ENCODE measurements around the gene LRRC32. TPM values are rescaled to one million over a fixed set of nuclear protein-coding genes. Genes with fewer than 3 reads are reported as not detected.

The LRRC32 gene
- polyA plus RNA-seq, 1 donor from 2014 or later = not detected

DNA sequence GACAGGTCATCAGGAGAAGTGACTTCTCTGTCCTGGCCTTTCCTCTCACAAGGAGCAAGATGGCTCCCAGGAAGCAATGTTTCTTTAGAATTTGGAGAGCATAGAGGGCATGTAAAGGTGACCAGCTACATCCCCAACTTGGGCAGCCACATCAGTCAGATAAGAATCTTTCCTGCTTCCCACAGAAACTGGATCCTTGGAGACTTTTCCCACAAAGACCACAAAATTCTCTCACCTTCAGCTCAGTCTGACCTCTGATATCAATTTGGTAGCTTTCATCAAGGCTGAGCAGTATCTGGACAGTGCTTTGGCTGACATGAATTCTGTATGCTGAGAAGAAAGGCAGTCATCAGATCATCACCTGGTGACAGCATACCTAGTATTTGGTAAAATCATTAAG, 23.3 kb upstream of the LRRC32 start:
- Histone ChIP-seq H3K9ac (ENCODE audit: low read length) (no peak overlapping the region), H3K79me2 (replicated peaks; ENCODE audit: insufficient read depth, low read length) (no peaks in the 10 kb centered on the region), H3K4me3 (ENCODE audit: low read length) (no peak overlapping the region), H3K4me2 (ENCODE audit: low read length) (no peak overlapping the region), H3K27ac (ENCODE audit: low read length) (no peak overlapping the region), H3K9me2 (ENCODE audit: insufficient read depth, low read length) (no peaks in the 10 kb centered on the region), H3K27me3 (ENCODE audit: insufficient read depth, low read depth, low read length) (no peaks in the 10 kb centered on the region), H3F3A (ENCODE audit: insufficient read depth, low read length, poor library complexity, severe bottlenecking) (no peaks in the 10 kb centered on the region), H4K20me1 (ENCODE audit: insufficient read depth) (no peaks in the 10 kb centered on the region), H3K9me3 (ENCODE audit: low read length) (no peaks in the 10 kb centered on the region), H2AFZ (ENCODE audit: low read depth, low read length) (no peak overlapping the region), H3K36me3 (ENCODE audit: insufficient read depth, low read length) (no peaks in the 10 kb centered on the region)
- no peak for TF ChIP-seq EP300 (conservative IDR thresholded peaks at IDR 0.05; ENCODE audit: poor library complexity, severe bottlenecking)
- TF ChIP-seq, protein P1, sequence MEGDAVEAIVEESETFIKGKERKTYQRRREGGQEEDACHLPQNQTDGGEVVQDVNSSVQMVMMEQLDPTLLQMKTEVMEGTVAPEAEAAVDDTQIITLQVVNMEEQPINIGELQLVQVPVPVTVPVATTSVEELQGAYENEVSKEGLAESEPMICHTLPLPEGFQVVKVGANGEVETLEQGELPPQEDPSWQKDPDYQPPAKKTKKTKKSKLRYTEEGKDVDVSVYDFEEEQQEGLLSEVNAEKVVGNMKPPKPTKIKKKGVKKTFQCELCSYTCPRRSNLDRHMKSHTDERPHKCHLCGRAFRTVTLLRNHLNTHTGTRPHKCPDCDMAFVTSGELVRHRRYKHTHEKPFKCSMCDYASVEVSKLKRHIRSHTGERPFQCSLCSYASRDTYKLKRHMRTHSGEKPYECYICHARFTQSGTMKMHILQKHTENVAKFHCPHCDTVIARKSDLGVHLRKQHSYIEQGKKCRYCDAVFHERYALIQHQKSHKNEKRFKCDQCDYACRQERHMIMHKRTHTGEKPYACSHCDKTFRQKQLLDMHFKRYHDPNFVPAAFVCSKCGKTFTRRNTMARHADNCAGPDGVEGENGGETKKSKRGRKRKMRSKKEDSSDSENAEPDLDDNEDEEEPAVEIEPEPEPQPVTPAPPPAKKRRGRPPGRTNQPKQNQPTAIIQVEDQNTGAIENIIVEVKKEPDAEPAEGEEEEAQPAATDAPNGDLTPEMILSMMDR (IDR thresholded peaks at IDR 0.05; ENCODE audit: poor library complexity, severe bottlenecking) = no peak
- TF ChIP-seq SMC3 (conservative IDR thresholded peaks at IDR 0.05; ENCODE audit: poor library complexity) = no peak
- TF ChIP-seq MXI1 (conservative IDR thresholded peaks at IDR 0.05; ENCODE audit: poor library complexity, severe bottlenecking) = no peak
- TF ChIP-seq RAD21 (conservative IDR thresholded peaks at IDR 0.05) = no peak
- TF ChIP-seq, protein P2, sequence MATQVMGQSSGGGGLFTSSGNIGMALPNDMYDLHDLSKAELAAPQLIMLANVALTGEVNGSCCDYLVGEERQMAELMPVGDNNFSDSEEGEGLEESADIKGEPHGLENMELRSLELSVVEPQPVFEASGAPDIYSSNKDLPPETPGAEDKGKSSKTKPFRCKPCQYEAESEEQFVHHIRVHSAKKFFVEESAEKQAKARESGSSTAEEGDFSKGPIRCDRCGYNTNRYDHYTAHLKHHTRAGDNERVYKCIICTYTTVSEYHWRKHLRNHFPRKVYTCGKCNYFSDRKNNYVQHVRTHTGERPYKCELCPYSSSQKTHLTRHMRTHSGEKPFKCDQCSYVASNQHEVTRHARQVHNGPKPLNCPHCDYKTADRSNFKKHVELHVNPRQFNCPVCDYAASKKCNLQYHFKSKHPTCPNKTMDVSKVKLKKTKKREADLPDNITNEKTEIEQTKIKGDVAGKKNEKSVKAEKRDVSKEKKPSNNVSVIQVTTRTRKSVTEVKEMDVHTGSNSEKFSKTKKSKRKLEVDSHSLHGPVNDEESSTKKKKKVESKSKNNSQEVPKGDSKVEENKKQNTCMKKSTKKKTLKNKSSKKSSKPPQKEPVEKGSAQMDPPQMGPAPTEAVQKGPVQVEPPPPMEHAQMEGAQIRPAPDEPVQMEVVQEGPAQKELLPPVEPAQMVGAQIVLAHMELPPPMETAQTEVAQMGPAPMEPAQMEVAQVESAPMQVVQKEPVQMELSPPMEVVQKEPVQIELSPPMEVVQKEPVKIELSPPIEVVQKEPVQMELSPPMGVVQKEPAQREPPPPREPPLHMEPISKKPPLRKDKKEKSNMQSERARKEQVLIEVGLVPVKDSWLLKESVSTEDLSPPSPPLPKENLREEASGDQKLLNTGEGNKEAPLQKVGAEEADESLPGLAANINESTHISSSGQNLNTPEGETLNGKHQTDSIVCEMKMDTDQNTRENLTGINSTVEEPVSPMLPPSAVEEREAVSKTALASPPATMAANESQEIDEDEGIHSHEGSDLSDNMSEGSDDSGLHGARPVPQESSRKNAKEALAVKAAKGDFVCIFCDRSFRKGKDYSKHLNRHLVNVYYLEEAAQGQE (IDR thresholded peaks at IDR 0.05; ENCODE audit: borderline replicate concordance) = no peak
- TF ChIP-seq EZH2 (IDR thresholded peaks at IDR 0.05; ENCODE audit: borderline replicate concordance, insufficient read depth, low read length, poor library complexity, severe bottlenecking) = no peak
- no peak for TF ChIP-seq POLR2AphosphoS5 (IDR thresholded peaks at IDR 0.05)
- TF ChIP-seq TAF1 (IDR thresholded peaks at IDR 0.05; ENCODE audit: low read depth) = no peak

DNA sequence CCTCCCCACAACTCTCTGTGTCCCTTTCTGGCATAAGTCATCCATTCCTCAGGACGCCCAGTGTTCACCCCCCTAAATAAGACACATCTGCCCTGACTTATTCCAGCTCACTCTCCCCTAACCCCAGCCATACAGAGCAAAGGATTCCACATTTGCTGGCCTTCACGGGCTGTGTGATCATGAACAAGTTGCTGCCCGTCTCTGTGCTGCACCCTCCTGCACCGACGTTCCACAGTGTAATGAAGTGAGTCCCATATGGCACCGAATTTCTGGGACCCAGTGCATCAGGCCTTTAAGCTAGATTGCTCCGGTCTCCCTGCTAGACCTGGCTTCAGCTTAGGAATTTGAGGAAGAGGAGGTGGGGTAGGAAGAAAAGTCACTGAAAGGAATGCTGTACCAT, 22.4 kb upstream of the LRRC32 start:
- Histone ChIP-seq H3F3A (ENCODE audit: insufficient read depth, low read length, poor library complexity, severe bottlenecking) (no peaks in the 10 kb centered on the region), H3K9me3 (ENCODE audit: low read length) (no peaks in the 10 kb centered on the region), H3K9ac (ENCODE audit: low read length) (no peak overlapping the region), H3K4me2 (ENCODE audit: low read length) (no peak overlapping the region), H3K79me2 (replicated peaks; ENCODE audit: insufficient read depth, low read length) (no peaks in the 10 kb centered on the region), H3K27me3 (ENCODE audit: insufficient read depth, low read depth, low read length) (no peaks in the 10 kb centered on the region), H3K9me2 (ENCODE audit: insufficient read depth, low read length) (no peaks in the 10 kb centered on the region), H2AFZ (ENCODE audit: low read depth, low read length) (no peak overlapping the region), H4K20me1 (ENCODE audit: insufficient read depth) (no peaks in the 10 kb centered on the region), H3K27ac (ENCODE audit: low read length) (no peak overlapping the region), H3K36me3 (ENCODE audit: insufficient read depth, low read length) (no peaks in the 10 kb centered on the region), H3K4me3 (ENCODE audit: low read length) (no peak overlapping the region)
- TF ChIP-seq EP300 (conservative IDR thresholded peaks at IDR 0.05; ENCODE audit: poor library complexity, severe bottlenecking) (no peak), MXI1 (conservative IDR thresholded peaks at IDR 0.05; ENCODE audit: poor library complexity, severe bottlenecking) (no peak), RAD21 (conservative IDR thresholded peaks at IDR 0.05) (no peak), SMC3 (conservative IDR thresholded peaks at IDR 0.05; ENCODE audit: poor library complexity) (no peak), TAF1 (IDR thresholded peaks at IDR 0.05; ENCODE audit: low read depth) (no peak), POLR2AphosphoS5 (IDR thresholded peaks at IDR 0.05) (no peak), EZH2 (IDR thresholded peaks at IDR 0.05; ENCODE audit: borderline replicate concordance, insufficient read depth, low read length, poor library complexity, severe bottlenecking) (no peak)
- TF ChIP-seq, protein P2 (IDR thresholded peaks at IDR 0.05; ENCODE audit: borderline replicate concordance) = no peak
- TF ChIP-seq, protein P1 (IDR thresholded peaks at IDR 0.05; ENCODE audit: poor library complexity, severe bottlenecking) = no peak

Measured in neural cell (in vitro differentiated cells).